ENCODE measurements around the gene CNNM2.
A peak's percentile ranks its signal among the peaks of the same experiment; 100 is the strongest.
"Not testable (repeated sequence)": the region's sequence is repeated elsewhere in the genome, so short reads cannot be mapped to it uniquely, and the experiment has no call there.

The CNNM2 gene

GRCh38 chr10:103042129-103042528, 124.0 kb downstream of the CNNM2 start:
- no peak for ATAC-seq

- ATAC-seq: no peak
Measured at GRCh38 chr10:103042908-103043307, 124.8 kb downstream of the CNNM2 start.

- ATAC-seq: no peak
Measured at GRCh38 chr10:103044942-103045489, 126.9 kb downstream of the CNNM2 start.

GRCh38 chr10:103045961-103046360, 127.9 kb downstream of the CNNM2 start:
- ATAC-seq: no peak

- no peak for ATAC-seq
Measured at GRCh38 chr10:103047381-103047780, 129.3 kb downstream of the CNNM2 start.

- ATAC-seq: no peak
Measured at GRCh38 chr10:103049237-103049636, 131.1 kb downstream of the CNNM2 start.

GRCh38 chr10:103053659-103054581, 135.8 kb downstream of the CNNM2 start:
- ATAC-seq: peak; percentile 75 to 80

GRCh38 chr10:103054621-103055020, 136.5 kb downstream of the CNNM2 start:
- no peak for ATAC-seq

- no peak for ATAC-seq
Measured at GRCh38 chr10:103055105-103055504, 137.0 kb downstream of the CNNM2 start.

GRCh38 chr10:103058034-103058433, 139.9 kb downstream of the CNNM2 start:
- no peak for ATAC-seq

- ATAC-seq: no peak
Measured at GRCh38 chr10:103060575-103060974, 142.5 kb downstream of the CNNM2 start.

- no peak for ATAC-seq
Measured at GRCh38 chr10:103062854-103063590, 144.9 kb downstream of the CNNM2 start.

GRCh38 chr10:103064956-103065355, 146.9 kb downstream of the CNNM2 start:
- ATAC-seq: no peak

GRCh38 chr10:103066141-103067098, 148.3 kb downstream of the CNNM2 start:
- ATAC-seq: no peak

- not testable (repeated sequence) for ATAC-seq
Measured at GRCh38 chr10:103067099-103067477, 149.0 kb downstream of the CNNM2 start.

GRCh38 chr10:103067484-103067883, 149.4 kb downstream of the CNNM2 start:
- no peak for ATAC-seq

- no peak for ATAC-seq
Measured at GRCh38 chr10:103067956-103068355, 149.9 kb downstream of the CNNM2 start.

GRCh38 chr10:103069453-103070331, 151.6 kb downstream of the CNNM2 start:
- ATAC-seq: peak; percentile 80 to 89

GRCh38 chr10:103072276-103072675, 154.2 kb downstream of the CNNM2 start:
- no peak for ATAC-seq

- no peak for ATAC-seq
Measured at GRCh38 chr10:103072891-103073290, 154.8 kb downstream of the CNNM2 start.

- no peak for ATAC-seq
Measured at GRCh38 chr10:103077020-103077419, 158.9 kb downstream of the CNNM2 start.
